Tibial artery (tissue), 4 donors: Measurements from ENCODE around the gene KIT.

Experiments used
- DNase-seq, 2 donors: peaks; one replicate each; pipeline ENCODE4 v3.0.0-alpha.2; 2019
- H3K27ac ChIP-seq, 2 donors: fragments of 200-600 bp; sonication (generic) in 1 of 2; 1 replicate in 1 of 2; 2 replicates in 1 of 2; pipeline ENCODE4 v1.5.1; 2018 to 2019; ENCODE audit warnings: mild to moderate bottlenecking in 1 of 2
- H3K27me3 ChIP-seq, 2 donors: fragments of 200-600 bp; sonication (generic) in 1 of 2; one replicate each; pipeline versions ENCODE4 v1.5.1 to v1.6.0; 2016 to 2019
- H3K36me3 ChIP-seq, 3 donors: fragments of 200-600 bp; sonication (generic) in 2 of 3; one replicate each; pipeline ENCODE4 v1.5.1; 2016 to 2019; ENCODE audit warnings: mild to moderate bottlenecking in 2 of 3
- H3K4me1 ChIP-seq, 4 donors: fragments of 200-600 bp; sonication (generic) in 2 of 4; 1 replicate in 3 of 4; 2 replicates in 1 of 4; pipeline ENCODE4 v1.5.1; 2016 to 2019
- H3K4me3 ChIP-seq, 2 donors: fragments of 200-600 bp; sonication (generic) in 1 of 2; 1 replicate in 1 of 2; 2 replicates in 1 of 2; pipeline ENCODE4 v1.5.1; 2018 to 2019; ENCODE audit warnings: mild to moderate bottlenecking in 2 of 2
- H3K9me3 ChIP-seq, 3 donors: fragments of 200-600 bp; sonication (generic) in 1 of 3; one replicate each; pipeline ENCODE4 v1.5.1; 2016 to 2019
- CTCF ChIP-seq, 2 experiments: fragments of 200-600 bp in 1 of 2; fragments of 450-650 bp in 1 of 2; IDR thresholded peaks; one replicate each; pipeline ENCODE4 v1.5.1; 2017 to 2019; ENCODE audit warnings: antibody characterized with exemption in 2 of 2, mild to moderate bottlenecking in 1 of 2, moderate library complexity in 1 of 2
- intact Hi-C: fragments of 100-400 bp; cut with DNase I; formaldehyde crosslinking; loops from one replicate; pipeline ENCODE4 v1.15.0; 2023; ENCODE audit warnings: low total_unique reads

KIT gene

GRCh38 chr4:54677853-54678650, 20.3 kb downstream of the KIT start:
- intact Hi-C loops: no loop called here
- H3K27me3 ChIP-seq: no peaks in the 10 kb centered on the region
- no peak for TF ChIP-seq CTCF (IDR thresholded peaks at IDR 0.05)
- no peaks in the 10 kb centered on the region for H3K9me3 ChIP-seq
- no peak for DNase-seq
- H3K4me1 ChIP-seq: no peaks in the 10 kb centered on the region
- no peak overlapping the region for H3K4me3 ChIP-seq
- H3K36me3 ChIP-seq: no peaks in the 10 kb centered on the region
- H3K27ac ChIP-seq: no peak overlapping the region

GRCh38 chr4:54678826-54679225, 21.1 kb downstream of the KIT start:
- no peak for DNase-seq
- no peak overlapping the region for H3K4me3 ChIP-seq
- H3K4me1 ChIP-seq: no peaks in the 10 kb centered on the region
- H3K27me3 ChIP-seq: no peaks in the 10 kb centered on the region
- no peaks in the 10 kb centered on the region for H3K9me3 ChIP-seq
- no peaks in the 10 kb centered on the region for H3K36me3 ChIP-seq
- H3K27ac ChIP-seq: no peak overlapping the region
- no peak for TF ChIP-seq CTCF (IDR thresholded peaks at IDR 0.05)
- intact Hi-C loops: no loop called here

GRCh38 chr4:54679813-54680212, 22.1 kb downstream of the KIT start:
- H3K36me3 ChIP-seq: no peaks in the 10 kb centered on the region
- H3K4me3 ChIP-seq: no peak overlapping the region
- H3K4me1 ChIP-seq: no peaks in the 10 kb centered on the region
- H3K27ac ChIP-seq: no peak overlapping the region
- no peaks in the 10 kb centered on the region for H3K27me3 ChIP-seq
- H3K9me3 ChIP-seq: no peaks in the 10 kb centered on the region
- TF ChIP-seq CTCF (IDR thresholded peaks at IDR 0.05): no peak
- no peak for DNase-seq
- intact Hi-C loops: no loop called here

GRCh38 chr4:54683616-54684346, 26.0 kb downstream of the KIT start:
- Histone ChIP-seq H3K36me3 (no peaks in the 10 kb centered on the region), H3K4me3 (no peak overlapping the region), H3K27me3 (no peaks in the 10 kb centered on the region), H3K4me1 (no peaks in the 10 kb centered on the region), H3K27ac (no peak overlapping the region), H3K9me3 (no peaks in the 10 kb centered on the region)
- TF ChIP-seq CTCF (IDR thresholded peaks at IDR 0.05): no peak
- intact Hi-C loops: no loop called here
- no peak for DNase-seq

GRCh38 chr4:54685810-54686209, 28.1 kb downstream of the KIT start:
- no peak for DNase-seq
- no peak overlapping the region for H3K4me3 ChIP-seq
- TF ChIP-seq CTCF (IDR thresholded peaks at IDR 0.05): no peak
- H3K4me1 ChIP-seq: no peaks in the 10 kb centered on the region
- no peaks in the 10 kb centered on the region for H3K36me3 ChIP-seq
- intact Hi-C loops: no loop called here
- no peaks in the 10 kb centered on the region for H3K27me3 ChIP-seq
- no peaks in the 10 kb centered on the region for H3K9me3 ChIP-seq
- H3K27ac ChIP-seq: no peak overlapping the region
